Measurements from ENCODE around the gene GNAO1. TPM values are rescaled to one million over a fixed set of nuclear protein-coding genes. Genes with fewer than 3 reads are reported as not detected.

Gene GNAO1
- polyA plus RNA-seq, 1 of the 3 experiments (the other 2 are of a cell fraction): 0.30 TPM

- POLR2A ChIA-PET: interaction anchor here (0.6 kb wide), 1 partner anchor 17 kb away, joined by 3 read pairs; no protein-coding TSS in a partner anchor
Measured at GRCh38 chr16:56222474-56222997, 31.2 kb downstream of the GNAO1 start.

More at GRCh38 chr16:56222474-56222997, 31.2 kb downstream of the GNAO1 start:
- 50% methylated on average over 7 of the region's 10 CpGs for WGBS (ENCODE audit: low lambda C conversion rate)
- CTCF ChIA-PET: interaction anchor here (1.0 to 1.8 kb wide), 3 partner anchors 15 to 54 kb away, joined by 3 to 4 read pairs (median 4); no protein-coding TSS in a partner anchor
- Histone ChIP-seq H3K79me2 (ENCODE audit: insufficient read depth) (no peaks in the 10 kb centered on the region), H3K4me3 (ENCODE audit: low read depth in 2 of 2, low read length in 1 of 2) (no peak overlapping the region), H3K4me2 (no peak overlapping the region), H3K9me3 (no peaks in the 10 kb centered on the region), H3K9me2 (no peaks in the 10 kb centered on the region), H3F3A (replicated peaks; ENCODE audit: insufficient read depth) (no peaks in the 10 kb centered on the region), H4K20me1 (ENCODE audit: insufficient read depth) (no peaks in the 10 kb centered on the region), H3K36me3 (replicated peaks in 1 of 2; ENCODE audit: control insufficient read depth in 1 of 2, insufficient read depth in 2 of 2, low read length in 1 of 2) (no peaks in the 10 kb centered on the region), H3K9ac (no peak overlapping the region), H2AFZ (ENCODE audit: low read depth) (no peak overlapping the region), H3K27ac (ENCODE audit: low read depth in 2 of 2, low read length in 1 of 2) (no peak overlapping the region), H3K4me1 (ENCODE audit: control insufficient read depth in 1 of 2, insufficient read depth in 2 of 2, low read depth in 1 of 2, low read length in 1 of 2) (peaks cover 0 to 21% of the 10 kb centered on the region in 2 experiments; a peak in 1 of 4 replicates), H3K27me3 (ENCODE audit: insufficient read depth) (no peaks in the 10 kb centered on the region)
- DNase-seq: no peak
- TF ChIP-seq MEF2A (IDR thresholded peaks at IDR 0.05; ENCODE audit: borderline replicate concordance, low read depth) (no peak), RAD21 (IDR thresholded peaks at IDR 0.05; ENCODE audit: low read length) (no peak), FOXM1 (IDR thresholded peaks at IDR 0.05; ENCODE audit: low read depth) (no peak), IRF3 (IDR thresholded peaks at IDR 0.05; ENCODE audit: low read depth, low read length) (no peak), PBX3 (IDR thresholded peaks at IDR 0.05) (no peak), POLR2AphosphoS5 (IDR thresholded peaks at IDR 0.05; ENCODE audit: low read depth, low read length) (no peak), RFX5 (IDR thresholded peaks at IDR 0.05; ENCODE audit: low read length) (no peak), FOSL2 (IDR thresholded peaks at IDR 0.05; ENCODE audit: borderline replicate concordance, low read depth) (no peak), RXRA (IDR thresholded peaks at IDR 0.05; ENCODE audit: borderline replicate concordance, low read depth) (no peak), NRF1 (IDR thresholded peaks at IDR 0.05; ENCODE audit: low read depth, low read length) (no peak), GATA2 (CRISPR knock-in tag; IDR thresholded peaks at IDR 0.05) (no peak), USF2 (IDR thresholded peaks at IDR 0.05; ENCODE audit: borderline replicate concordance, low read depth, low read length) (no peak), MXI1 (IDR thresholded peaks at IDR 0.05; ENCODE audit: low read depth, low read length) (no peak), JUND (IDR thresholded peaks at IDR 0.05) (no peak), YY1 (IDR thresholded peaks at IDR 0.05; ENCODE audit: low read depth) (no peak), NFIC (IDR thresholded peaks at IDR 0.05; ENCODE audit: borderline replicate concordance) (no peak), ELF1 (IDR thresholded peaks at IDR 0.05) (no peak), CHD2 (IDR thresholded peaks at IDR 0.05; ENCODE audit: low read length, partially characterized antibody) (no peak), EP300 (IDR thresholded peaks at IDR 0.05; ENCODE audit: borderline replicate concordance in 1 of 2, low read depth in 1 of 2, low read length in 1 of 2) (no peak)
- TF ChIP-seq, protein P1, sequence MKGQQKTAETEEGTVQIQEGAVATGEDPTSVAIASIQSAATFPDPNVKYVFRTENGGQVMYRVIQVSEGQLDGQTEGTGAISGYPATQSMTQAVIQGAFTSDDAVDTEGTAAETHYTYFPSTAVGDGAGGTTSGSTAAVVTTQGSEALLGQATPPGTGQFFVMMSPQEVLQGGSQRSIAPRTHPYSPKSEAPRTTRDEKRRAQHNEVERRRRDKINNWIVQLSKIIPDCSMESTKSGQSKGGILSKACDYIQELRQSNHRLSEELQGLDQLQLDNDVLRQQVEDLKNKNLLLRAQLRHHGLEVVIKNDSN (IDR thresholded peaks at IDR 0.05; ENCODE audit: borderline replicate concordance, low read depth): no peak
